ENCODE measurements around the gene ZSCAN31. TPM values are rescaled to one million over a fixed set of nuclear protein-coding genes. Genes with fewer than 3 reads are reported as not detected.
A peak's percentile ranks its signal among the peaks of the same experiment; 100 is the strongest.
"Not testable (repeated sequence)": the region's sequence is repeated elsewhere in the genome, so short reads cannot be mapped to it uniquely, and the experiment has no call there.

Gene ZSCAN31
- total RNA-seq, 1 experiment from 2014 or later = 3.5 TPM

DNA sequence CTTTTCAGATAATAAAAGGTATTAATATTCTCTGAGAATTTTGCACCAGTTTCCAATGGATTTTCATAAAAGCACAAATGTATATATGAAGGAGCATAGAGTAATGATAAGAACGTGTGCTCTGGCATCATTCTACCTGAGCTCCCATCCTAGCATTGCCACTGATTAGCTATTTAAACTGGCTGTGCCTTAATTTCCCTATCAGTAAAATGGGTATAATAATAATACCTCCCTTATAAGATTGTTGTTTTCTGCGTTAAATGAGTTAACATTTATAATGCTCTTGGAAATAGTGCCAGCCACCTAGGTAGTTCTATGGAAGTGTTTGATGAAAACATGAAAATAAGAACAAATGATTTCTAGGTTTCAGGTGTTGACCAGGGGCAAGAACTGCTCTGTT, 25.0 kb upstream of the ZSCAN31 start:
- no peak for TF ChIP-seq EZH2 (IDR thresholded peaks at IDR 0.05; ENCODE audit: borderline replicate concordance, low read depth, low read length, poor library complexity, severe bottlenecking)
- TF ChIP-seq, protein P1, sequence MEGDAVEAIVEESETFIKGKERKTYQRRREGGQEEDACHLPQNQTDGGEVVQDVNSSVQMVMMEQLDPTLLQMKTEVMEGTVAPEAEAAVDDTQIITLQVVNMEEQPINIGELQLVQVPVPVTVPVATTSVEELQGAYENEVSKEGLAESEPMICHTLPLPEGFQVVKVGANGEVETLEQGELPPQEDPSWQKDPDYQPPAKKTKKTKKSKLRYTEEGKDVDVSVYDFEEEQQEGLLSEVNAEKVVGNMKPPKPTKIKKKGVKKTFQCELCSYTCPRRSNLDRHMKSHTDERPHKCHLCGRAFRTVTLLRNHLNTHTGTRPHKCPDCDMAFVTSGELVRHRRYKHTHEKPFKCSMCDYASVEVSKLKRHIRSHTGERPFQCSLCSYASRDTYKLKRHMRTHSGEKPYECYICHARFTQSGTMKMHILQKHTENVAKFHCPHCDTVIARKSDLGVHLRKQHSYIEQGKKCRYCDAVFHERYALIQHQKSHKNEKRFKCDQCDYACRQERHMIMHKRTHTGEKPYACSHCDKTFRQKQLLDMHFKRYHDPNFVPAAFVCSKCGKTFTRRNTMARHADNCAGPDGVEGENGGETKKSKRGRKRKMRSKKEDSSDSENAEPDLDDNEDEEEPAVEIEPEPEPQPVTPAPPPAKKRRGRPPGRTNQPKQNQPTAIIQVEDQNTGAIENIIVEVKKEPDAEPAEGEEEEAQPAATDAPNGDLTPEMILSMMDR (conservative IDR thresholded peaks at IDR 0.05; ENCODE audit: low read depth, low read length) = no peak
- ChIA-PET CTCF (no interaction called here), POLR2A (ENCODE audit: low non-redundant PET) (no interaction called here)

DNA sequence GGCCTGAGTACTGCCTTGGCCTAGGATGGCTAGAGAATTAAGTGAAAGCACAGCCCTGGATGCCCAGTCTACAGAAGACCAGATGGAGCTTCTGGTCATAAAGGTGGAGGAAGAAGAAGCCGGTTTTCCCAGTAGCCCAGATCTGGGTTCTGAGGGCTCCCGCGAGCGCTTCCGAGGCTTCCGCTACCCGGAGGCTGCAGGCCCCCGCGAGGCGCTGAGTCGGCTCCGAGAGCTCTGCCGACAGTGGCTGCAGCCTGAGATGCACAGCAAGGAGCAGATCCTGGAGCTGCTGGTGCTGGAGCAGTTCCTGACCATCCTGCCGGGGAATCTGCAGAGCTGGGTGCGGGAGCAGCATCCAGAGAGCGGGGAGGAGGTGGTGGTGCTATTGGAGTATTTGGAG, 23.6 kb upstream of the ZSCAN31 start:
- H3K36me3 ChIP-seq (ENCODE audit: insufficient read depth, low read length, poor library complexity, severe bottlenecking); H3K9me3 ChIP-seq (ENCODE audit: low read depth, low read length, poor library complexity, severe bottlenecking); POLR2A ChIA-PET (ENCODE audit: low non-redundant PET); H3K4me3 ChIP-seq (ENCODE audit: low read depth, low read length, poor library complexity, severe bottlenecking); DNase-seq (ENCODE audit: low spot score); H3K4me1 ChIP-seq (ENCODE audit: insufficient read depth, low read length, poor library complexity, severe bottlenecking); BruUV-seq (replicated peaks); H3K27ac ChIP-seq (ENCODE audit: low read depth, low read length, poor library complexity, severe bottlenecking); CTCF ChIA-PET; H3K27me3 ChIP-seq (replicated peaks; ENCODE audit: insufficient read depth, low read depth, low read length, poor library complexity): not testable (repeated sequence)
- intact Hi-C loops (cut with micrococcal nuclease; ENCODE audit: unreplicated experiment) = loop anchor here (5.0 kb wide), 1 partner anchor 323 kb away; no protein-coding TSS in a partner anchor

More for the DNA sequence above, 25.0 kb upstream of the ZSCAN31 start:
- Histone ChIP-seq H3K4me1 (ENCODE audit: insufficient read depth, low read length, poor library complexity, severe bottlenecking) (peaks cover 8% of the 10 kb centered on the region), H3K36me3 (ENCODE audit: insufficient read depth, low read length, poor library complexity, severe bottlenecking) (peaks cover 14% of the 10 kb centered on the region), H3K27me3 (replicated peaks; ENCODE audit: insufficient read depth, low read depth, low read length, poor library complexity) (no peaks in the 10 kb centered on the region), H3K4me3 (ENCODE audit: low read depth, low read length, poor library complexity, severe bottlenecking) (no peak overlapping the region), H3K9me3 (ENCODE audit: low read depth, low read length, poor library complexity, severe bottlenecking) (no peaks in the 10 kb centered on the region), H3K27ac (ENCODE audit: low read depth, low read length, poor library complexity, severe bottlenecking) (no peak overlapping the region)
- intact Hi-C loops (cut with micrococcal nuclease; ENCODE audit: unreplicated experiment) = no loop called here
- no peak for DNase-seq (ENCODE audit: low spot score)
- BruUV-seq (replicated peaks) = no TSS peak

DNA sequence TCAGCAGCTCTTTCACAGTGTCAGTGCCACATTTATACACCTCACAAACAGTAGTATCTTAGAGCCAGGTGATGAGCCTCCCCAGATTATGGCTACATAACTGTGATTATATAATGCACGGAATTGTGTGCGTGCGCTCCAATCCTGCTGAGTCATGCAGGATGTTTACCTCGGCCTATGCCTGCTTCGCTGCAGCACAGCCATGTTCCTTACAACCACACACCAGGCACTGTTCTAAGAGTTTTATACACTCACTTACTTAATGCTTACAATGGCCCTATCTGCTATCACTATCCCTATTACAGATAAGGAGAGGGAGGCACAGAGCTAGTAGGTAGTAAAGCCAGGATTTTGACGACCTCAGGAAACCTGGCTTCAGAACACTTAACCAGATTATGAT, 21.1 kb upstream of the ZSCAN31 start:
- ChIA-PET POLR2A (ENCODE audit: low non-redundant PET) (no interaction called here), CTCF (no interaction called here)
- no peaks in the 10 kb centered on the region for H3K27me3 ChIP-seq (replicated peaks; ENCODE audit: insufficient read depth, low read depth, low read length, poor library complexity)
- peaks cover 8% of the 10 kb centered on the region for H3K4me1 ChIP-seq (ENCODE audit: insufficient read depth, low read length, poor library complexity, severe bottlenecking)
- peak overlapping the region; percentile 48 for H3K27ac ChIP-seq (ENCODE audit: low read depth, low read length, poor library complexity, severe bottlenecking)
- H3K4me3 ChIP-seq (ENCODE audit: low read depth, low read length, poor library complexity, severe bottlenecking) = no peak overlapping the region
- DNase-seq (ENCODE audit: low spot score) = no peak
- no peaks in the 10 kb centered on the region for H3K36me3 ChIP-seq (ENCODE audit: insufficient read depth, low read length, poor library complexity, severe bottlenecking)
- H3K9me3 ChIP-seq (ENCODE audit: low read depth, low read length, poor library complexity, severe bottlenecking) = no peaks in the 10 kb centered on the region
- TF ChIP-seq, protein P1 (conservative IDR thresholded peaks at IDR 0.05; ENCODE audit: low read depth, low read length) = no peak
- TF ChIP-seq EZH2 (IDR thresholded peaks at IDR 0.05; ENCODE audit: borderline replicate concordance, low read depth, low read length, poor library complexity, severe bottlenecking) = no peak
- BruUV-seq (replicated peaks) = no TSS peak
- intact Hi-C loops (cut with micrococcal nuclease; ENCODE audit: unreplicated experiment) = loop anchor here (2.0 to 5.0 kb wide), 2 partner anchors 220 to 325 kb away; no protein-coding TSS in a partner anchor

DNA sequence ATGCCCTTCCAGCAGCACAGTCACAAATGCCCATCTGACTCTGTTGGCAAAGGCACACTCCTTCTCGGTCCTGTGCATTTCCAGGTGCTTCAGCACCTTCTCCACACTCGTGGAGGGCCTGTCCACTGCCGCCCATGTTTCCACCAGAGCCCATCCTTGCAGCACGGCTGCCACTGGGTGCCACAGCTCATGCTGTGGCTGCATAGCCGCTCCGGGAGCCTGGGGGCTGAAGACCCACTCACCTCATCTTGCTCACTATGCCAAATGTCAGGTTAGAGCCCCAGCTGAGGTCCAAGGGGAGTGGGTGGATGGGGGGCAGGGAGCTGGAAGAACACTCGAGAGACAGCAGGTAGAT, 20.7 kb upstream of the ZSCAN31 start:
- Histone ChIP-seq H3K27me3 (replicated peaks; ENCODE audit: insufficient read depth, low read depth, low read length, poor library complexity) (no peaks in the 10 kb centered on the region), H3K4me3 (ENCODE audit: low read depth, low read length, poor library complexity, severe bottlenecking) (no peak overlapping the region), H3K4me1 (ENCODE audit: insufficient read depth, low read length, poor library complexity, severe bottlenecking) (peaks cover 8% of the 10 kb centered on the region), H3K36me3 (ENCODE audit: insufficient read depth, low read length, poor library complexity, severe bottlenecking) (no peaks in the 10 kb centered on the region), H3K9me3 (ENCODE audit: low read depth, low read length, poor library complexity, severe bottlenecking) (no peaks in the 10 kb centered on the region), H3K27ac (ENCODE audit: low read depth, low read length, poor library complexity, severe bottlenecking) (peak overlapping the region; percentile 48)
- DNase-seq (ENCODE audit: low spot score) = no peak
- no TSS peak for BruUV-seq (replicated peaks)
- POLR2A ChIA-PET (ENCODE audit: low non-redundant PET) = interaction anchor here (0.6 kb wide), 1 partner anchor 789 kb away, joined by 24 read pairs; no protein-coding TSS in a partner anchor
- no peak for TF ChIP-seq EZH2 (IDR thresholded peaks at IDR 0.05; ENCODE audit: borderline replicate concordance, low read depth, low read length, poor library complexity, severe bottlenecking)
- TF ChIP-seq, protein P1 (conservative IDR thresholded peaks at IDR 0.05; ENCODE audit: low read depth, low read length) = no peak
- CTCF ChIA-PET = interaction anchor here (0.6 to 1.2 kb wide), 5 partner anchors 21 to 222 kb away, joined by 3 to 7 read pairs (median 5); partner anchors contain the start of gene ZKSCAN8
- intact Hi-C loops (cut with micrococcal nuclease; ENCODE audit: unreplicated experiment) = loop anchor here (2.0 to 5.0 kb wide), 2 partner anchors 220 to 326 kb away; no protein-coding TSS in a partner anchor

Data from A673 (cell line).